ENCODE measurements around the gene HSP90AA1. TPM values are rescaled to one million over a fixed set of nuclear protein-coding genes. Genes with fewer than 3 reads are reported as not detected.

The HSP90AA1 gene
- total and polyA plus RNA-seq, 2 donors = 242 to 287 TPM

DNA sequence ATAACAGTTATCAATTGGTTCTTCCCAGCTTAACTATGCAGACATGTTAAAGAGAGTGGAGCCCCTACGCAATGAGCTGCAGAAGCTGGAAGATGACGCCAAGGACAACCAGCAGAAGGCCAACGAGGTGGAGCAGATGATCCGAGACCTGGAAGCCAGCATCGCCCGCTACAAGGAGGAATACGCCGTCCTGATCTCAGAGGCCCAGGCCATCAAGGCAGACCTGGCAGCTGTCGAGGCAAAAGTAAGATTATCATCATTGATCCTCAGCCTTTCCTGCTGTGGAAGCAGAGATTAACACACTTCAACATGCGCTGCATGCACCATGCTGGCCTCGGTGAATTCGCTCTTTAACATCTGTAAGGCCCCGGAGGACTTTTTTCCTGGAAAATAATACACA is 53.6 kb downstream of the HSP90AA1 start:
- Histone ChIP-seq H3K4me3 (ENCODE audit: low read depth, low read length) (no peak overlapping the region), H3K36me3 (ENCODE audit: insufficient read depth) (peaks cover 11% of the 10 kb centered on the region), H3K4me1 (ENCODE audit: insufficient read depth) (no peaks in the 10 kb centered on the region), H3K27ac (ENCODE audit: low read depth) (no peak overlapping the region)
- no peak for DNase-seq (ENCODE audit: extremely low spot score)
- 94% methylated on average over 13 of the region's 13 CpGs for WGBS

Small RNA genes within 50 kb of the gene (small RNA-seq; reads per million reads assigned to genes)
- gene RN7SL472P = not detected

Other genes with a start within 250 kb of the HSP90AA1 start
- gene DYNC1H1, start 122.5 kb downstream of the HSP90AA1 start, total RNA-seq = 377 TPM
- 195 TPM for gene DYNC1H1, start 122.5 kb downstream of the HSP90AA1 start, polyA plus RNA-seq
- gene WDR20, start 52.9 kb upstream of the HSP90AA1 start, total RNA-seq = 27.0 TPM
- 15.6 TPM for gene WDR20, start 52.9 kb upstream of the HSP90AA1 start, polyA plus RNA-seq
- gene MOK, start 218.1 kb upstream of the HSP90AA1 start, total RNA-seq = 19.3 TPM
- gene MOK, start 218.1 kb upstream of the HSP90AA1 start, polyA plus RNA-seq = 12.9 TPM
- 10.6 TPM for gene ZNF839, start 232.7 kb upstream of the HSP90AA1 start, total RNA-seq
- gene ZNF839, start 232.7 kb upstream of the HSP90AA1 start, polyA plus RNA-seq = 7.0 TPM